ENCODE data around the gene DRD1.
"Not testable (repeated sequence)": the region's sequence is repeated elsewhere in the genome, so short reads cannot be mapped to it uniquely, and the experiment has no call there.

DRD1 gene

DNA sequence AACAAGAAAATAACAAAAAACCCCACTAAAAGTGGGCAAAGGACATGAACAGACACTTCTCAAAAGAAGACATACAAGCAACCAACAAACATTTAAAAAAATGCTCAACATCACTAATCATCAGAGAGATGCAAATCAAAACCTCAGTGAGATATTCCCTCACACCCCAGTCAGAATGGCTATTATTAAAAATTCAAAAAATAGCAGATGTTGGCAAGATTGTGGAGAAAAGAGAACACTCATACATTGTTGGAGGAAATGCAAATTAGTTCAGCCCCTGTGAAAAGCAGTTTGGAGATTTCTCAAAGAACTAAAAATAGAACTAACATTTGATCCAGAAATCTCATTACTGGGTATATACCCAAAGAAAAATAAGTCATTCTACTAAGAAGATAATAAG, 19.4 kb downstream of the DRD1 start:
- not testable (repeated sequence) for DNase-seq

DNA sequence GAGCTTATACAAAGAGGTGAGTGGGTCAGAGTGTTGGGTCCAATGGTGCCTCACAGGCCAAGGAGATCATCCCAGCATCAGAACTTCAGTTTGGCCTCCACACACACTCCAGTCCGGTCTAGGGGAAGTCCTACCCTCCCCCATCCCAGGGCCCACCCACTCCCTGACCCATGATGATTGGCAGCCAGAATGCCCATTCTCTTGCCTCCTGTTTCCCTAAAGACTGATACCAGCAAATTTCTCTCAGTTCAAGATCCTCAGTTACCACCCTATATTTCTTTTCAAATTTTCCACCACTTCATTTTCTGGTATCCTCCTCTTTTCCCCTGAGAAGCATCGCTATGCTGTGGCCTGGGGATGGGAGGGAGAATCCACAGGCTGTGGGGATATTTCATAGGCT, 21.9 kb downstream of the DRD1 start:
- no peak for DNase-seq

DNA sequence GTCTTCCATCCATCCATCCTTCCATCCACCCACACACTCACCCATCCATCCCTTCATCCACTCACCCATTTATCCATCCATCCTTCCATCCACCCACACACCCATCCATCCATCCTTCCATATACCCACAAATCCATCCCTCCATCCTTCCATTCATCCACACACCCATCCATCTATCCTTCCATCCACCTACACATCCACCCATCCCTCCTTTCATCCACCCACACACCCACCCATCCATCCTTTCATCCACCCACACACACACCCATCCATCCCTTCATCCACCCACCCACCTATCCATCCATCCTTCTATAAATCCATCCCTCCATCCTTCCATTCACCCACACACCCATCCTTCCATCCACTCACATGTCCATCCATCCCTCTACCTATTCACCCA, 23.6 kb downstream of the DRD1 start:
- no peak for DNase-seq

DNA sequence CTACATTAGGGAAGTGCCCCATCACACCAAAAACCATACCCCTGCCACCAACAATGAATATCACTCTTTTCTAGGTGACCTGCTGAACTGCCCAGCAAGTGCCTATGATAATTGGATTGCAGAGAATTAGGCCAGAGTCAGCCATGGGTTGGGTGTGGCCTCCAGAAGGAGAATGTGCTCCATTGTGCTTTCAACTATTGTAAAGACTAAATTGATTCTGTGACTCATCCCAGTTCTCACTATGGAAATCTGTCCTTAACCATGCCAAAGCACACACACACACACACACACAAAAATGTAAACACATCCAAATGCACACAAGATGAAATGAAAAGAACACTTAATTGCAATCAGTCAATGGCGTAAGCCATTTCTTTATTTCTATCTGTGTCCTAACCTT, 25.7 kb downstream of the DRD1 start:
- DNase-seq: no peak

DNA sequence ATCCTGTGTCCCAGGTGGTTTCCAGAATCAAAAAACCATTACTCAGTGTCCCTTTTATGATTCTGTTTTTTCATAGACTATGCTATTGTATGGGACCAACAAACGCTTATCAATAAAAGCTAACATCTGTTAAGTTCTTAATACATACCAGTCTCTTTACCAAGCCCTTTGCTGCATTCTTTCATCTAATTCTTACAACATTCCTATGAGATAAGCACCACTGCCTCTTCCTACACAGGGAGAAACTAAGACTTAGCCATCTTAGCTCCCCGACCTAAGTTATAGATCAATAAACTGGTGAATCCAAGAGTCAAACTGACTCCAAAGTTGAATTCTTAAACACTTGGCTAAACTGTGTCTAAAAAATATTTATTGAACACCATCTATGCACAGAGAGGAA, 26.6 kb downstream of the DRD1 start:
- no peak for DNase-seq

DNA sequence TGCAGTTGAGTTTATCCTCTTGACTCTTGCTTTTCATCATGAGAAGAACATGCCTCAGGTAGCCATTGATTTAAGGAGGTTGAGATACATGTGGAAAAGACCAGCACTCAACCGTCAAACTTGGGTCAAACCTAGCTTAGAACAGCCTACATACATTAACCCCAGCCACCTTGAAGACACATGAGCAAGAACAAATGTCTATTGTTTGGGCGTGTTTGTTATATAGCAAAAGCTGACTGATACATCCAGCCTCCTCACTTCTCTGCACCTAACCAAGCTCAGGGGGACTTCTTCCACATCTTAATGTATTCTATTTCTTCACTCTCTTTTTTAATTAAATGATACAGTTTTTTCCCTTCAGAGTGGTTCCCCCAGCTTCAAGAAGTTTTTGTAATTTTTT, 28.7 kb downstream of the DRD1 start:
- DNase-seq: no peak

DNA sequence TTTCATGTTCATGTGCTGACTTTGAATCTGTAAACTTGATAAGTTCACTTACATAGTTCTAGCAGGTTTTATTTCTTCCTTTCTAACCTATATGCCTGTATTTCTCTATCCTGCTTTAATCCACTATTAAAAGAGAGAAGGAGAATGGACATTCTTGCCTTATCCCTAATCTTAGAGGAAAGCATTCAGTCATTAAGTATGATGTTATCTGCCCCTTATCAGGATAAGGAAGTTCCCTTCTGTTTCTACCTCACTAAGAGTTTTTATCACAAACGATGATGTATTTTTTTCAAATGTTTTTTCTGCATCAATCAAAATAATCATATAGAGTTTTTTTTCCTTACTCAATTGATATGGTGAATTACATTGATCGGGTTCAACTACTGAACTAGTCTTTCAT, 33.1 kb downstream of the DRD1 start:
- no peak for DNase-seq

DNA sequence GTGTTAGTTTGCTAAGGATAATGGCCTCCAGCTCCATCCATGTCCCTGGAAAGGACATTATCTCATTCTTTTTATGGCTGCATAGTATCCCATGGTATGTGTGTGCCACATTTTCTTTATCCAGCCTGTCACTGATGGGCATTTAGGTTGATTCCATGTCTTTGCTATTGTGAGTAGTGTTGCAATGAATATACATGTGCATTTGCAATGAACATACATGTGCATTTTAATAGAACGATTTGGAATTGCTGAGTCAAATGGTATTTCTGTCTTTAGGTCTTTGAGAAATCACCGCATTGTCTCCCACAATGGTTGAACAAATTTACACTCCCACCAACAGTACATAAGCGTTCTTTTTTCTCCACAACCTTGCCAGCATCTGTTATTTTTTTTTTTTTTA, 37.7 kb downstream of the DRD1 start:
- no peak for DNase-seq

DNA sequence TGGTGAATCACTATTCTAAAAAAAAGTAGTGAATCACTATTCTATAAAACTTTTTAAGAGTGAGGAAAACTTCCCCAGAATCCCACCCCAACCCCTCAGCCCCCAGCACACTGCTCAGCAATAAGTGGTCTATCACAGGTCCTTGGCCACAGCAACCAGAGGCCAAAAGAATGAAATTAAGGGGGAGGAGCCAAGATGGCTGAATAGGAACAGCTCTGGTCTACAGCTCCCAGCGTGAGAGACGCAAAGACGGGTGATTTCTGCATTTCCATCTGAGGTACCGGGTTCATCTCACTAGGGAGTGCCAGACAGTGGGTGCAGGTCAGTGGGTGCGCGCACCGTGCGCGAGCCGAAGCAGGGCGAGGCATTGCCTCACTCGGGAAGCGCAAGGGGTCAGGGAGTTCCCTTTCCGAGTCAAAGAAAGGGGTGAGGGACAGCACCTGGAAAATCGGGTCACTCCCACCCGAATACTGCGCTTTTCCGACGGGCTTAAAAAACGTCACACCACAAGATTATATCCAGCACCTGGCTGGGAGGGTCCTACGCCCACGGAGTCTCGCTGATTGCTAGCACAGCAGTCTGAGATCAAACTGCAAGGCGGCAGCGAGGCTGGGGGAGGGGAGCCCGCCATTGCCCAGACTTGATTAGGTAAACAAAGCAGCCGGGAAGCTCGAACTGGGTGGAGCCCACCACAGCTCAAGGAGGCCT, 46.2 kb downstream of the DRD1 start:
- not testable (repeated sequence) for DNase-seq

DNA sequence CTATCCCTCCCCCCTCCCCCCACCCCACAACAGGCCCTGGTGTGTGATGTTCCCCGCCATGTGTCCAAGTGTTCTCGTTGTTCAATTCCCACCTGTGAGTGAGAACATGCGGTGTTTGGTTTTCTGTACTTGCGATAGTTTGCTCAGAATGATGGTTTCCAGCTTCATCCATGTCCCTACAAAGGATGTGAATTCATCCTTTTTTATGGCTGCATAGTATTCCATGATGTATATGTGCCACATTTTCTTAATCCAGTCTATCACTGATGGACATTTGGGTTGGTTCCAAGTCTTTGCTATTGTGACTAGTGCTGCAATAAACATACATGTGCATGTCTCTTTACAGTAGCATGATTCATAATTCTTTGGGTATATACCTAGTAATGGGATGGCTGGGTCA, 48.6 kb downstream of the DRD1 start:
- DNase-seq: not testable (repeated sequence)

DNA sequence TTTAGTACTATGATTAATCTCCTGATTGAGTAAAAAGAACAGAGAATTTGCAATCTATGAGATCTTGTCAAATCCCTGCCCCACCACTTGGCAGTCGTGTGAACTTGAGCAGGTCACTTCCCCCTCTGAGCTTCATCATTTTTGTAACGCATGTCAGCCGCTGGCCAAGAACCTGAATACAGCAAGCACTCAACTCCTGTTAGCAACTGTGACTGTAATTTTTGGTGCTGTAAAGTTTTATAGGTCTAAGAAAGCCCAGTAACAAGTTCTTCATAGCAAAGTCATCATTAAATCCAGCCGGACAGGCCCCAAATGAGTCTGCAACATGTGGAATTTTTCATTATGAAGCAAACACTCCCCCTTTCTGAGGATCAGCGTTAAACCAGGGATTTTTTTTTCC, 49.4 kb downstream of the DRD1 start:
- no peak for DNase-seq

DNA sequence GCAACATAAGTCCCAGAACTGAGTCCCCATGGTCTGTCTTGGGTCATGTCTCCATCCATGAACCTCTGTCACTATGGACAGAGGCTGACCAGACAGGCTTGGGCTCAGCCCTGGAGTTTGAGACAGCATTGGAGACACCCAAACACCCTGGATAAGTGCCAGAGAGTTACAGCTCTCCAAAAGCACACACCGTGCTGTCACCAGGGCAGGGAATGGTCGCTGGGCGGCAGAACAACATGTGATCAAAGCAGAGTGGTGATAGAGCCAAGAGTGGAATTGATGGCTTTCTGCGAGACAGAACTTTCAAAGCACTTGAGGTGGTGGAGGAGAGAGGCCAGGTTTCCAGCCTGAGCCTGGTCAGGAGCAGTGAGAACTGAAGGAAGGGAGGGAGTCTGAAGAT, 50.1 kb downstream of the DRD1 start:
- DNase-seq: peak in 1 of 3 experiments; percentile 58

DNA sequence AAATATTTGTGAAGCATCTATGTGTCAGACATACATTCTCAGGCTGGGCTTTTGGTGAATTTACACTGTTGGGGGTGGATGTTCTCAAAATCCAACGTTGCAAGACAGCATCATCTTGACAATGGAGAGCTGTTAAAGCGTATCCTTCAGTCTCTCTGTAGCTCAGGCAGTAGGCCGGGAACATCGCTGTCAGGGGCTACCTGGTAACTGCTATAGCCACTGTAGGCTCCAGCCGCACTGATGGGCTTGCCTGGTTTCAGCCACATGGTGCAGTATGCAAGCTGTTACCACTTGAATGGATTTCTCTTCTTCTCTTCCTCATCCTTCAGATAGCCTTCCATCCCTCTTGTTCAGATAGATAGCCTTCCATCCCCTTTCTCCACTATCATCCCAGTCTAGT, 51.7 kb downstream of the DRD1 start:
- DNase-seq: no peak

DNA sequence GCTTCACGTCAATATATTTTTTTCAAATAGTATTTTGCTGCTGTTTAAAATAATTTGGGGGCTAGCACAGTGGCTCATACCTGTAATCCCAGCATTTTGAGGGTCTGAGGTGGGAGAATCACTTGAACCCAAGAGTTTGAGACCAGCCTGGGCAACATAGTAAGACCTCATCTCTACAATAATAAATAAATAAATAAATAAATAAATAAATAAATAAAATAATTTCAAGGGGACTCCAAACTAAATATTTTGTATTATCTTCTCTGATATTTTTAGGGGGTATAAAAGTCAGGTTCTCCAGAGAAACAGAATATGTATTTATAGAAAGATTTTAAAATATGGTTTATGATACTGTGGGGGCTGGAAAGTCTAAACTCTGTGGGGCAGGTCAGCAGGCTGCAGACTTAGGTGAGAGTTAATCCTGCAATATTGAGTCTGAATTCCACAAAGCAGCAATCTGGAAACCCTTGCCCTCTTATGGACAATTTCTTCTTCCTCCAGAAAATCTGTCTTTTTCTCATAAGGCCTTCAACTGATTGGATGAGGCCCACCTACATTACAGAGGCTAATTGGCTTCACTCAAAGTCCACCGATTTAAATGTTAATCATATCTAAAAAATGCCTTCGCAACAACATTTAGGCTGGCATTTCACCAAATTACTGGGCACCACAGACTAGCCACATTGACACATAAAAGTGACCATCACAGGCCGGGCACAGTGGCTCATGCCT, 53.5 kb downstream of the DRD1 start:
- no peak for DNase-seq
